Loucy (cell line): Measurements from ENCODE around the gene SYT13.

ENCODE experiments used
- H2AFZ ChIP-seq: fragments of 200-600 bp; sonication (generic); 2 replicates; pipeline ENCODE4 v1.6.0; 2016; ENCODE audit warnings: antibody characterized with exemption, mild to moderate bottlenecking, low read length, moderate library complexity
- H3F3A ChIP-seq: fragments of 200-600 bp; 2 replicates; pipeline ENCODE4 v1.6.0; 2016; ENCODE audit warnings: antibody characterized with exemption, low read depth, mild to moderate bottlenecking
- H3K27me3 ChIP-seq: fragments of 200-600 bp; sonication (generic); 2 replicates; pipeline ENCODE4 v1.6.1; 2014; ENCODE audit warnings: low read length, mild to moderate bottlenecking; ENCODE audit not compliant: insufficient read depth, poor library complexity, severe bottlenecking
- H3K36me3 ChIP-seq: fragments of 200-600 bp; sonication (generic); 2 replicates; pipeline ENCODE4 v1.6.1; 2016; ENCODE audit warnings: low read length; ENCODE audit not compliant: insufficient read depth
- H3K4me1 ChIP-seq: fragments of 200-600 bp; sonication (generic); 2 replicates; pipeline ENCODE4 v1.5.1; 2014; ENCODE audit warnings: low read length, mild to moderate bottlenecking; ENCODE audit not compliant: insufficient read depth, poor library complexity, severe bottlenecking
- H3K4me2 ChIP-seq: fragments of 200-600 bp; sonication (generic); 2 replicates; pipeline ENCODE4 v1.6.0; 2014; ENCODE audit warnings: antibody characterized with exemption, low read length, low read depth, mild to moderate bottlenecking; ENCODE audit not compliant: poor library complexity, severe bottlenecking
- H3K4me3 ChIP-seq: fragments of 200-600 bp; sonication (generic); 2 replicates; pipeline ENCODE4 v1.5.1; 2014; ENCODE audit warnings: low read length, mild to moderate bottlenecking, mixed read lengths; ENCODE audit not compliant: poor library complexity, severe bottlenecking
- H3K79me2 ChIP-seq: fragments of 200-600 bp; sonication (generic); 2 replicates; pipeline ENCODE4 v1.6.1; 2014; ENCODE audit warnings: low read length; ENCODE audit not compliant: insufficient read depth
- H3K9ac ChIP-seq: fragments of 200-600 bp; sonication (generic); 2 replicates; pipeline ENCODE4 v1.6.0; 2014; ENCODE audit warnings: mild to moderate bottlenecking, low read depth, low read length, moderate library complexity; ENCODE audit not compliant: poor library complexity, severe bottlenecking
- H3K9me2 ChIP-seq: fragments of 200-600 bp; sonication (generic); replicated peaks from 2 replicates; pipeline ENCODE4 v1.6.1; 2016; ENCODE audit warnings: low read depth, low read length, mixed read lengths
- H3K9me3 ChIP-seq: fragments of 200-600 bp; sonication (generic); 2 replicates; pipeline ENCODE4 v1.6.1; 2014; ENCODE audit warnings: mild to moderate bottlenecking, antibody characterized with exemption, low read length, low read depth; ENCODE audit not compliant: insufficient read depth
- H4K20me1 ChIP-seq: fragments of 200-600 bp; sonication (generic); 2 replicates; pipeline ENCODE4 v1.6.0; 2014; ENCODE audit warnings: antibody characterized with exemption, low read length, mild to moderate bottlenecking; ENCODE audit not compliant: insufficient read depth, poor library complexity, severe bottlenecking
- CTCF ChIP-seq: fragments of 200-600 bp; sonication (generic); conservative IDR thresholded peaks from 2 replicates; pipeline ENCODE4 v1.5.1; 2014; ENCODE audit warnings: mild to moderate bottlenecking, antibody characterized with exemption, low read length
- EZH2phosphoT487 ChIP-seq: fragments of 200-600 bp; IDR thresholded peaks from 2 replicates; pipeline ENCODE4 v1.6.1; 2018; ENCODE audit warnings: antibody characterized with exemption, mild to moderate bottlenecking, moderate library complexity, borderline replicate concordance

SYT13 gene

GRCh38 chr11:45334410-45334809, 48.3 kb upstream of the SYT13 start:
- TF ChIP-seq CTCF (no peak), EZH2phosphoT487 (no peak)
- no peak overlapping the region for H3K9ac ChIP-seq
- H3K27me3 ChIP-seq = no peaks in the 10 kb centered on the region
- H3K4me1 ChIP-seq = peaks cover 6% of the 10 kb centered on the region
- H3K9me2 ChIP-seq = no peaks in the 10 kb centered on the region
- H3K4me2 ChIP-seq = no peak overlapping the region
- H3K36me3 ChIP-seq = no peaks in the 10 kb centered on the region
- H3F3A ChIP-seq = no peaks in the 10 kb centered on the region
- no peaks in the 10 kb centered on the region for H3K79me2 ChIP-seq
- no peaks in the 10 kb centered on the region for H4K20me1 ChIP-seq
- H3K4me3 ChIP-seq = no peak overlapping the region
- no peaks in the 10 kb centered on the region for H3K9me3 ChIP-seq
- no peak overlapping the region for H2AFZ ChIP-seq

- no peaks in the 10 kb centered on the region for H4K20me1 ChIP-seq
- TF ChIP-seq EZH2phosphoT487 = no peak
- TF ChIP-seq CTCF = no peak
- H3K4me2 ChIP-seq = no peak overlapping the region
- H2AFZ ChIP-seq = peak overlapping the region; percentile 88
- H3K36me3 ChIP-seq = no peaks in the 10 kb centered on the region
- no peaks in the 10 kb centered on the region for H3F3A ChIP-seq
- H3K4me3 ChIP-seq = no peak overlapping the region
- H3K79me2 ChIP-seq = no peaks in the 10 kb centered on the region
- H3K9ac ChIP-seq = no peak overlapping the region
- H3K4me1 ChIP-seq = peaks cover 6% of the 10 kb centered on the region
- no peaks in the 10 kb centered on the region for H3K9me2 ChIP-seq
- H3K27me3 ChIP-seq = no peaks in the 10 kb centered on the region
- no peaks in the 10 kb centered on the region for H3K9me3 ChIP-seq
These were observed 47.1 kb upstream of the SYT13 start for GRCh38 chr11:45333001-45333971.

- TF ChIP-seq CTCF = peak; percentile 72
- TF ChIP-seq EZH2phosphoT487 = no peak
- no peaks in the 10 kb centered on the region for H3K9me2 ChIP-seq
- H3K9me3 ChIP-seq = no peaks in the 10 kb centered on the region
- H3K4me1 ChIP-seq = peaks cover 6% of the 10 kb centered on the region
- H3K4me3 ChIP-seq = no peak overlapping the region
- no peak overlapping the region for H3K4me2 ChIP-seq
- no peaks in the 10 kb centered on the region for H3K36me3 ChIP-seq
- H3K79me2 ChIP-seq = no peaks in the 10 kb centered on the region
- H4K20me1 ChIP-seq = no peaks in the 10 kb centered on the region
- no peak overlapping the region for H3K9ac ChIP-seq
- no peaks in the 10 kb centered on the region for H3F3A ChIP-seq
- peak overlapping the region; percentile 53 for H2AFZ ChIP-seq
- no peaks in the 10 kb centered on the region for H3K27me3 ChIP-seq
These were observed 46.3 kb upstream of the SYT13 start for GRCh38 chr11:45332276-45332934.
